ENCODE measurements around the gene NOCT.
"Not testable (repeated sequence)": the region's sequence is repeated elsewhere in the genome, so short reads cannot be mapped to it uniquely, and the experiment has no call there.

NOCT gene

GRCh38 chr4:139015269-139015947 is at the start of gene NOCT:
Gene NOCT (plus strand): TSS chr4:139015781. CDS start chr4:139015982, 201 bp downstream.
- peak; percentile 75 for DNase-seq

- DNase-seq: no peak
Observed at GRCh38 chr4:138967313-138967712, 48.3 kb upstream of the NOCT start.

GRCh38 chr4:138972956-138973801 is 42.4 kb upstream of the NOCT start:
- DNase-seq: peak; percentile 47

- DNase-seq: no peak
Observed at GRCh38 chr4:138975225-138975624, 40.4 kb upstream of the NOCT start.

GRCh38 chr4:138976526-138976925 is 39.1 kb upstream of the NOCT start:
- no peak for DNase-seq

- DNase-seq: no peak
Observed at GRCh38 chr4:138977524-138977923, 38.1 kb upstream of the NOCT start.

GRCh38 chr4:138978028-138978585 is 37.5 kb upstream of the NOCT start:
- DNase-seq: no peak

- no peak for DNase-seq
Observed at GRCh38 chr4:138978600-138978999, 37.0 kb upstream of the NOCT start.

- no peak for DNase-seq
Observed at GRCh38 chr4:138979742-138980141, 35.8 kb upstream of the NOCT start.

- DNase-seq: no peak
Observed at GRCh38 chr4:138981930-138982390, 33.6 kb upstream of the NOCT start.

GRCh38 chr4:138982754-138983153 is 32.8 kb upstream of the NOCT start:
- DNase-seq: no peak

GRCh38 chr4:138983690-138984089 is 31.9 kb upstream of the NOCT start:
- no peak for DNase-seq

GRCh38 chr4:138984647-138985046 is 30.9 kb upstream of the NOCT start:
- no peak for DNase-seq

- no peak for DNase-seq
Observed at GRCh38 chr4:138992676-138993075, 22.9 kb upstream of the NOCT start.

GRCh38 chr4:138996090-138996489 is 19.5 kb upstream of the NOCT start:
- no peak for DNase-seq

GRCh38 chr4:138999666-139000065 is 15.9 kb upstream of the NOCT start:
- DNase-seq: no peak

- DNase-seq: not testable (repeated sequence)
Observed at GRCh38 chr4:139000134-139000533, 15.4 kb upstream of the NOCT start.

- DNase-seq: not testable (repeated sequence)
Observed at GRCh38 chr4:139001430-139001829, 14.2 kb upstream of the NOCT start.

- not testable (repeated sequence) for DNase-seq
Observed at GRCh38 chr4:139003668-139004067, 11.9 kb upstream of the NOCT start.

- DNase-seq: no peak
Observed at GRCh38 chr4:139005774-139006173, 9.8 kb upstream of the NOCT start.

- DNase-seq: no peak
Observed at GRCh38 chr4:139007640-139008039, 7.9 kb upstream of the NOCT start.

- DNase-seq: not testable (repeated sequence)
Observed at GRCh38 chr4:139008278-139008677, 7.3 kb upstream of the NOCT start.

GRCh38 chr4:139009702-139010101 is 5.9 kb upstream of the NOCT start:
- DNase-seq: no peak
